DOHH2 (cell line): ENCODE results near the gene COASY.

Experiments
- EZH2phosphoT487 ChIP-seq: fragments of 200-600 bp; sonication (generic); IDR thresholded peaks from 2 replicates; pipeline ENCODE4 v1.6.1; 2017; ENCODE audit warnings: borderline replicate concordance, mild to moderate bottlenecking, antibody characterized with exemption, low read length, moderate library complexity, mixed read lengths
- TF ChIP-seq, protein P1 (sequence below): fragments of 200-600 bp; sonication (generic); IDR thresholded peaks from one replicate; pipeline ENCODE4 v1.5.1; 2014; ENCODE audit warnings: antibody characterized with exemption, mild to moderate bottlenecking, low read depth, low read length; ENCODE audit not compliant: poor library complexity, severe bottlenecking

DNA sequence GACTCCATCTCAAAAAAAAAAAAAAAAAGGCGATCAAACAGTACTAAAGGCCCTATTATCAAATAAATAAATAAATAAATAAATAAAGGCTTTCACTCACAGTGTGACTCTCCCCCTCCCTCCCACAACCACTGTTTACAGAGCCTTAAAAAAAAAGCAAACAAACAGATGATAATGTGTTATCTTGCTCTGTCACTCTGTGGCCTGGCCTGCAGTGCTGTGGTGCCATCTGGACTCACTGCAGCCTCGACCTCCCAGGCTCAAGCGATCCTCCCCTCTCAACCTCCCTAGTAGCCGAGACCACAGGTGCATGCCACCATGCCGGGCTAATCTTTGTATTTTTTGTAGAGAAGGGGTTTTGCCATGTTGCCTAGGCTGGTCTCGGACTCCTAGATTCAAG is 34.0 kb upstream of the COASY start:
- TF ChIP-seq, protein P1, sequence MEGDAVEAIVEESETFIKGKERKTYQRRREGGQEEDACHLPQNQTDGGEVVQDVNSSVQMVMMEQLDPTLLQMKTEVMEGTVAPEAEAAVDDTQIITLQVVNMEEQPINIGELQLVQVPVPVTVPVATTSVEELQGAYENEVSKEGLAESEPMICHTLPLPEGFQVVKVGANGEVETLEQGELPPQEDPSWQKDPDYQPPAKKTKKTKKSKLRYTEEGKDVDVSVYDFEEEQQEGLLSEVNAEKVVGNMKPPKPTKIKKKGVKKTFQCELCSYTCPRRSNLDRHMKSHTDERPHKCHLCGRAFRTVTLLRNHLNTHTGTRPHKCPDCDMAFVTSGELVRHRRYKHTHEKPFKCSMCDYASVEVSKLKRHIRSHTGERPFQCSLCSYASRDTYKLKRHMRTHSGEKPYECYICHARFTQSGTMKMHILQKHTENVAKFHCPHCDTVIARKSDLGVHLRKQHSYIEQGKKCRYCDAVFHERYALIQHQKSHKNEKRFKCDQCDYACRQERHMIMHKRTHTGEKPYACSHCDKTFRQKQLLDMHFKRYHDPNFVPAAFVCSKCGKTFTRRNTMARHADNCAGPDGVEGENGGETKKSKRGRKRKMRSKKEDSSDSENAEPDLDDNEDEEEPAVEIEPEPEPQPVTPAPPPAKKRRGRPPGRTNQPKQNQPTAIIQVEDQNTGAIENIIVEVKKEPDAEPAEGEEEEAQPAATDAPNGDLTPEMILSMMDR, result no peak
- TF ChIP-seq EZH2phosphoT487, result no peak
